ENCODE results near the gene WDR17.
"Not testable (repeated sequence)": the region's sequence is repeated elsewhere in the genome, so short reads cannot be mapped to it uniquely, and the experiment has no call there.

The WDR17 gene

GRCh38 chr4:176188654-176189053 lies 123.0 kb downstream of the WDR17 start:
- Histone ChIP-seq H3K27ac (no peak overlapping the region), H3K4me3 (no peak overlapping the region)

GRCh38 chr4:176189891-176190795 lies 124.5 kb downstream of the WDR17 start:
- H3K27ac ChIP-seq, result no peak overlapping the region
- H3K4me3 ChIP-seq, result no peak overlapping the region

GRCh38 chr4:176191974-176192373 lies 126.3 kb downstream of the WDR17 start:
- Histone ChIP-seq H3K27ac (no peak overlapping the region), H3K4me3 (no peak overlapping the region)

DNA sequence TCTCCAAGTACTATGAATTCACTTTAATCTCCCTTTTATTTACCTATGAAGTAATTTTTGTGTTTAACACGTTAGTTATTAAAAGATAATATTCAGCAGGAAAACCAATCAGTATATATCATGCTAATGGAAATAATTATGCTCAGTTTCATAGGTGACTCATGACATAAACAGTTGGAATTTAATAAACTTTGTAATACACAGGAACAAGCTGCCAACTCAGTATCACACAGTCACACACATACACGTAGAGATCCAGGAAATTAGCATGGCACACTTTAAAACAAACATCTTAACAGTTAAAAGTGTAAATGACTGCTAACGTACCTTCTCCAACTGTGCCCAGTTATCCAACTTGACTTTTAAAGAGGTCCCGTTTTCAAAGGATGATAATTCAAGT lies 127.5 kb downstream of the WDR17 start:
- Histone ChIP-seq H3K4me3 (no peak overlapping the region), H3K27ac (no peak overlapping the region)

DNA sequence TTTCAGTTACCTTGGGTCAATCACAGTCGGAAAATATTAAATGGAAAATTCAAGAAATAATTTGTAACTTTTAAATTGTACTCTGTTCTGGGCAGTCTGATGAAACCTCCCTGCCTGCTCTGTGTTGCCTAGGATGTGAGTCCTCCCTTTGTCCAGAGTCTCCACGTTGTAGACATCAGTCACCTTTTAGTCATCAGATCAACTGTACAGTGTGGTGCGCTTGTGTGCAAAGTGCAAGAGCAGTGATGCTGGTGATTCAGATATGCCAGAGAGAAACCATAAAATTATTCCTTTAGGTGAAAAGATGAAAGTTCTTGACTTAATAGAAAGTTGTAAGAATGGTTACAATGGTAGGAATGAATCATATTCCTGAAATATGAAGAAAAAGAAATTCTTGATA lies 128.3 kb downstream of the WDR17 start:
- Histone ChIP-seq H3K27ac (no peak overlapping the region), H3K4me3 (no peak overlapping the region)

GRCh38 chr4:176195184-176195978 lies 129.7 kb downstream of the WDR17 start, which contains the start of gene SPATA4:
Gene SPATA4 (minus strand): TSS chr4:176195585. CDS start chr4:176195562, 23 bp downstream.
- peak within 1 kb of the TSS; percentile 33 to 66 (median 55) for H3K4me3 ChIP-seq
- peak within 1 kb of the TSS in 18 of 21 experiments; percentile 14 to 80 (median 58) for H3K27ac ChIP-seq

DNA sequence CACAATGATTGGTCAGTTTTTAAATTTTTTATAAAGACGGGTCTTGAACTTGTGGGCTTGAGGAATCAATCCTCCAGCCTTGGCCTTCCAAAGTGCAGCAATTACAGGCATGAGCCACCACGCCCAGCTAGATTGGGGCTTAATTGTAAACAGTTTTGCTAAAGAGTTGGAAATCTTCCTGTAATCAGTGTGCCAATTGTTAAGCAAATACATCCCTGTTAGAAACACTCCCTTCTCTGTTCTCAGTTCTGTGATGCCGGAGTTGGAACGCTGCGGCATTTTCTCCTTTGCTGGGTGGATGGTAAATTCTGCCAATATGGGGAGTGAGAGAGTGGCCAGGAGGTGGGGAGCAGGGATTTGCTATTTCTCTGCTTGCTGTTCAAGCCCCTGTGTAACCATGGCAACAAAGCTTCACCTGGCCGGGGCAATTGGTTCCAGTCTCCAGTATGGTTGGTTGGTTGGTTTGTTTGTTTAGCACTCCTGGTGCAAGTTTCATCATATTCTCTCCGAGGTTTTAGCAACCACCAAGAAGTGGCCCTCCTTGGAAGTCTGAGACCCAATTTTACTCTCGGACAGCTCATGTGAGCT lies 132.8 kb downstream of the WDR17 start:
- no peak overlapping the region for H3K27ac ChIP-seq
- no peak overlapping the region for H3K4me3 ChIP-seq

GRCh38 chr4:176205299-176205698 lies 139.7 kb downstream of the WDR17 start:
- Histone ChIP-seq H3K4me3 (no peak overlapping the region), H3K27ac (no peak overlapping the region)

GRCh38 chr4:176207839-176208238 lies 142.2 kb downstream of the WDR17 start:
- no peak overlapping the region for H3K27ac ChIP-seq

GRCh38 chr4:176209535-176209934 lies 143.9 kb downstream of the WDR17 start:
- Histone ChIP-seq H3K4me3 (no peak overlapping the region), H3K27ac (no peak overlapping the region)

More at GRCh38 chr4:176207839-176208238, 142.2 kb downstream of the WDR17 start:
- no peak overlapping the region for H3K4me3 ChIP-seq

GRCh38 chr4:176210101-176210500 lies 144.5 kb downstream of the WDR17 start:
- H3K4me3 ChIP-seq, result no peak overlapping the region
- no peak overlapping the region for H3K27ac ChIP-seq

- no peak overlapping the region for H3K4me3 ChIP-seq
These were observed 145.1 kb downstream of the WDR17 start for GRCh38 chr4:176210579-176211296.

GRCh38 chr4:176212351-176212750 lies 146.7 kb downstream of the WDR17 start:
- H3K27ac ChIP-seq, H3K4me3 ChIP-seq: not testable (repeated sequence)

More at GRCh38 chr4:176210579-176211296, 145.1 kb downstream of the WDR17 start:
- no peak overlapping the region for H3K27ac ChIP-seq

DNA sequence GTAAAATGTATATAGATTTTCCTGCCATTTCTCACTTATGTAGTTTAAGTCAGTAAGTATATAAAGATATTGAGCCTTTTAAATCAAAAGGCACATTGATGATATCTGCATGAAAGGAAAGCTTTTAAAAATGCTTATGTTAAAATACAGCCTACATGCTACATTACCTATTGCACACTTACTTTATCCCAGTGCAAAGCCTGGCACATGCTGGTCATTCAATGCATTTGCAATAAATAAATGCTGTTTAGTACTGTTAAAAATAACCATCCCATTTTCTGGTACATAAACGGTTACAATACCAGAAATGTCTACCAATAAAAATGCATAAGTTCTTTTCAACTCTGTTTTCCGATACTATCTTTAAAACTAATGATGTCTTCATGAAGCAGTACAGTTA lies 151.9 kb downstream of the WDR17 start:
- Histone ChIP-seq H3K27ac (no peak overlapping the region), H3K4me3 (no peak overlapping the region)

- H3K4me3 ChIP-seq, result no peak overlapping the region
These were observed 156.5 kb downstream of the WDR17 start for GRCh38 chr4:176222149-176222548.

DNA sequence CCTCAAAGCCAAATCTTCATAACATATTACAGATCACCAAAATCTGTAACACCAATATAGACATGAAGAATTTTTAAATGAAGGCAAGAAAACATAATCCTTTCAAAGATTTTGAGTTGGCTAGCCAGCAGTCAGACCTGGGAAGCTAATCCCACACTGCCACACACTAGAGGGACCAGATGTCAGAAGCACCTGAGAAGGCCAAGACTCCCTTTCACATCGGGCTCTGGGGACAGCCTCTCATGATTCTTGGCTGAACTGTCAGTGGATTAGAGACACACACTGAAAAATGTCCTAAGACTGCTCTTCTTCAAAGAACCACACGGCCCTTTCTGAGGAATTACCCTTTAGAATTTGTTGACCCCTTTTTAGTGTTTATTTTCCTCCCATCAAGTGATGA lies 157.9 kb downstream of the WDR17 start:
- H3K27ac ChIP-seq, result no peak overlapping the region
- H3K4me3 ChIP-seq, result no peak overlapping the region

More at GRCh38 chr4:176222149-176222548, 156.5 kb downstream of the WDR17 start:
- no peak overlapping the region for H3K27ac ChIP-seq

- H3K4me3 ChIP-seq, result no peak overlapping the region
- no peak overlapping the region for H3K27ac ChIP-seq
These were observed 161.1 kb downstream of the WDR17 start for GRCh38 chr4:176226736-176227135.

- no peak overlapping the region for H3K4me3 ChIP-seq
- no peak overlapping the region for H3K27ac ChIP-seq
These were observed 164.0 kb downstream of the WDR17 start for GRCh38 chr4:176229645-176230044.
